ENCODE results near the gene CD59.
A peak's percentile ranks its signal among the peaks of the same experiment; 100 is the strongest.

CD59 gene

GRCh38 chr11:33751878-33752277, 15.7 kb upstream of the CD59 start:
- TF ChIP-seq CTCF (IDR thresholded peaks at IDR 0.05; ENCODE audit: low read depth, low read length): no peak
- no peak overlapping the region for H3K4me3 ChIP-seq (ENCODE audit: low read depth, low read length)
- in situ Hi-C loops (cut with HindIII; ENCODE audit: low sequenced_read_pairs): no loop called here
- DNase-seq (ENCODE audit: low read depth, low spot score): no peak

- in situ Hi-C loops (cut with HindIII; ENCODE audit: low sequenced_read_pairs): no loop called here
- peak; percentile 65 for DNase-seq (ENCODE audit: low read depth, low spot score)
- H3K4me3 ChIP-seq (ENCODE audit: low read depth, low read length): no peak overlapping the region
- no peak for TF ChIP-seq CTCF (IDR thresholded peaks at IDR 0.05; ENCODE audit: low read depth, low read length)
Observed at GRCh38 chr11:33747979-33748378, 11.8 kb upstream of the CD59 start.

GRCh38 chr11:33743291-33743690, 7.1 kb upstream of the CD59 start:
- TF ChIP-seq CTCF (IDR thresholded peaks at IDR 0.05; ENCODE audit: low read depth, low read length): no peak
- H3K4me3 ChIP-seq (ENCODE audit: low read depth, low read length): no peak overlapping the region
- no peak for DNase-seq (ENCODE audit: low read depth, low spot score)
- in situ Hi-C loops (cut with HindIII; ENCODE audit: low sequenced_read_pairs): no loop called here

GRCh38 chr11:33742249-33742851, 6.1 kb upstream of the CD59 start:
- peak; percentile 53 for DNase-seq (ENCODE audit: low read depth, low spot score)
- no peak overlapping the region for H3K4me3 ChIP-seq (ENCODE audit: low read depth, low read length)
- in situ Hi-C loops (cut with HindIII; ENCODE audit: low sequenced_read_pairs): no loop called here
- TF ChIP-seq CTCF (IDR thresholded peaks at IDR 0.05; ENCODE audit: low read depth, low read length): peak; percentile 51

- in situ Hi-C loops (cut with HindIII; ENCODE audit: low sequenced_read_pairs): no loop called here
- no peak for DNase-seq (ENCODE audit: low read depth, low spot score)
- no peak overlapping the region for H3K4me3 ChIP-seq (ENCODE audit: low read depth, low read length)
- no peak for TF ChIP-seq CTCF (IDR thresholded peaks at IDR 0.05; ENCODE audit: low read depth, low read length)
Observed at GRCh38 chr11:33741806-33742205, 5.6 kb upstream of the CD59 start.

- DNase-seq (ENCODE audit: low read depth, low spot score): peak; percentile 38
- no peak for TF ChIP-seq CTCF (IDR thresholded peaks at IDR 0.05; ENCODE audit: low read depth, low read length)
- H3K4me3 ChIP-seq (ENCODE audit: low read depth, low read length): no peak overlapping the region
- in situ Hi-C loops (cut with HindIII; ENCODE audit: low sequenced_read_pairs): no loop called here
Observed at GRCh38 chr11:33737362-33737821, 1.2 kb upstream of the CD59 start.
